ENCODE results near the gene ARFGAP1. TPM values are rescaled to one million over a fixed set of nuclear protein-coding genes. Genes with fewer than 3 reads are reported as not detected.

Gene ARFGAP1
- total RNA-seq, 1 experiment from 2014 or later, result 207 TPM

GRCh38 chr20:63239431-63239830 lies 33.2 kb upstream of the ARFGAP1 start:
- no peaks in the 10 kb centered on the region for H3K9me3 Mint-ChIP-seq
- ATAC-seq (no peak), DNase-seq (ENCODE audit: low spot score) (no peak)
- ChIA-PET POLR2A (no interaction called here), CTCF (interaction anchor here (1.2 to 8.1 kb wide), 2 partner anchors 9 to 15 kb away, joined by 5 to 151 read pairs; no protein-coding TSS in a partner anchor)
- TF ChIP-seq ZNF219 (CRISPR knock-in tag; IDR thresholded peaks at IDR 0.05; ENCODE audit: borderline replicate concordance) (no peak), ZNF232 (CRISPR knock-in tag; IDR thresholded peaks at IDR 0.05) (no peak), AR (CRISPR knock-in tag; IDR thresholded peaks at IDR 0.05) (no peak), ZMAT4 (CRISPR knock-in tag; IDR thresholded peaks at IDR 0.05) (no peak), CDX4 (CRISPR knock-in tag; IDR thresholded peaks at IDR 0.05; ENCODE audit: borderline replicate concordance) (no peak), FOXK1 (CRISPR knock-in tag; IDR thresholded peaks at IDR 0.05) (no peak), GRHL2 (CRISPR knock-in tag; IDR thresholded peaks at IDR 0.05; ENCODE audit: insufficient replicate concordance, severe bottlenecking) (no peak), ATF3 (CRISPR knock-in tag; conservative IDR thresholded peaks at IDR 0.05) (no peak), FOXP4 (CRISPR knock-in tag; IDR thresholded peaks at IDR 0.05) (no peak), ZNF416 (CRISPR knock-in tag; IDR thresholded peaks at IDR 0.05) (no peak)
- H3K27ac Mint-ChIP-seq, result no peak overlapping the region
- H3K4me1 Mint-ChIP-seq, result peaks cover 8% of the 10 kb centered on the region; the same call in 1 of the 2 replicates
- H3K36me3 Mint-ChIP-seq, result no peaks in the 10 kb centered on the region
- no peaks in the 10 kb centered on the region for H3K27me3 Mint-ChIP-seq (ENCODE audit: low read depth)
- H3K4me3 Mint-ChIP-seq, result no peak overlapping the region

GRCh38 chr20:63240004-63240403 lies 32.6 kb upstream of the ARFGAP1 start:
- no peak overlapping the region for H3K4me3 Mint-ChIP-seq
- CTCF ChIA-PET, result interaction anchor here (1.5 to 2.8 kb wide), 2 partner anchors 9 to 16 kb away, joined by 5 to 19 read pairs; no protein-coding TSS in a partner anchor
- POLR2A ChIA-PET, result no interaction called here
- H3K9me3 Mint-ChIP-seq, result no peaks in the 10 kb centered on the region
- H3K36me3 Mint-ChIP-seq, result no peaks in the 10 kb centered on the region
- DNase-seq (ENCODE audit: low spot score), result no peak
- H3K27ac Mint-ChIP-seq, result no peak overlapping the region
- TF ChIP-seq CREM (CRISPR knock-in tag; IDR thresholded peaks at IDR 0.05) (no peak), ZMAT4 (CRISPR knock-in tag; IDR thresholded peaks at IDR 0.05) (no peak), GTF2I (CRISPR knock-in tag; conservative IDR thresholded peaks at IDR 0.05) (no peak)
- ATAC-seq, result no peak
- H3K27me3 Mint-ChIP-seq (ENCODE audit: low read depth), result no peaks in the 10 kb centered on the region
- H3K4me1 Mint-ChIP-seq, result 0 out of 2 replicates have a peak, but pooled peaks cover 5% of the 10 kb centered on the region

GRCh38 chr20:63241272-63241671 lies 31.3 kb upstream of the ARFGAP1 start:
- Mint-ChIP-seq H3K36me3 (no peaks in the 10 kb centered on the region), H3K9me3 (no peaks in the 10 kb centered on the region), H3K4me1 (no peaks in the 10 kb centered on the region), H3K27ac (no peak overlapping the region), H3K4me3 (no peak overlapping the region), H3K27me3 (ENCODE audit: low read depth) (no peaks in the 10 kb centered on the region; the same call in 1 of the 2 replicates)
- no peak for ATAC-seq
- POLR2A ChIA-PET, result interaction anchor here (0.7 to 1.2 kb wide), 2 partner anchors 11 to 140 kb away, joined by 3 read pairs; no protein-coding TSS in a partner anchor
- CTCF ChIA-PET, result interaction anchor here (1.5 to 2.8 kb wide), 2 partner anchors 10 to 18 kb away, joined by 5 to 19 read pairs; no protein-coding TSS in a partner anchor
- no peak for DNase-seq (ENCODE audit: low spot score)
- TF ChIP-seq GRHL2 (CRISPR knock-in tag; IDR thresholded peaks at IDR 0.05; ENCODE audit: insufficient replicate concordance, severe bottlenecking), result no peak
- TF ChIP-seq CREM (CRISPR knock-in tag; IDR thresholded peaks at IDR 0.05), result no peak
- TF ChIP-seq NFE2L1 (CRISPR knock-in tag; IDR thresholded peaks at IDR 0.05), result no peak
- no peak for TF ChIP-seq ZNF263 (CRISPR knock-in tag; IDR thresholded peaks at IDR 0.05; ENCODE audit: low read depth)
- TF ChIP-seq CDX4 (CRISPR knock-in tag; IDR thresholded peaks at IDR 0.05; ENCODE audit: borderline replicate concordance), result no peak
- TF ChIP-seq RORB (CRISPR knock-in tag; IDR thresholded peaks at IDR 0.05), result no peak
- TF ChIP-seq SP1 (CRISPR knock-in tag; conservative IDR thresholded peaks at IDR 0.05), result no peak
- no peak for TF ChIP-seq KAT7 (CRISPR knock-in tag; IDR thresholded peaks at IDR 0.05; ENCODE audit: borderline replicate concordance)
- TF ChIP-seq NR2C2 (CRISPR knock-in tag; IDR thresholded peaks at IDR 0.05), result no peak
- TF ChIP-seq ZBTB43 (CRISPR knock-in tag; IDR thresholded peaks at IDR 0.05), result no peak
- no peak for TF ChIP-seq ZNF396 (CRISPR knock-in tag; IDR thresholded peaks at IDR 0.05; ENCODE audit: borderline replicate concordance)
- TF ChIP-seq ZSCAN18 (CRISPR knock-in tag; IDR thresholded peaks at IDR 0.05), result no peak
